ENCODE measurements around the gene MAML2. TPM values are rescaled to one million over a fixed set of nuclear protein-coding genes. Genes with fewer than 3 reads are reported as not detected.
A peak's percentile ranks its signal among the peaks of the same experiment; 100 is the strongest.

MAML2 gene
- total and polyA plus RNA-seq, 10 donors: 2.7 to 43.4 (median 27.2) TPM

DNA sequence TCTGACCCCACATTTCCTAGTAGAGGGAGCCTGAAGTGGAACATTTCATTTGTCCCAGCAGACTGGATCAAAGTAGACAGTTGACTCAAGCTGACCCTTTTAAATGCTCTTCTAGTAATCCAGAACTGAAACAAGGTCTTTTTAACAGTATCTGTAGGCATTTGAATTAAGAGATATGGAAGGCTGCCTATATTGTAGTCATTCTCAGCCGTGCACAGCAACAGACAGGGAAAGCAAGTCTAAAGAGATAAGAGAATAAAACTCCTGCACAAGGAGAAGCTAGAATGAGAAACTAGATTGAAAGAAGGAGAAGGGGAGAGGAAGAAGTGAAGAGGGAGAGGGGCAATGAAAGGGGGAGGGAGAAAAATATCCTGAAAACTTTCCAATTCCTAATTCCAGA lies 238.5 kb downstream of the MAML2 start:
- intact Hi-C loops (cut with DNase I; ENCODE audit: low total_unique reads): no loop called here
- H3K27ac ChIP-seq: peak overlapping the region in 1 of 8 donors; percentile 25
- H3K4me1 ChIP-seq: peaks cover 0 to 18% (median 11%) of the 10 kb centered on the region in 6 donors
- H3K9me3 ChIP-seq: no peaks in the 10 kb centered on the region
- 66 to 82% (median 70%) methylated on average over 1 of the region's 1 CpG for WGBS, 5 donors
- no peaks in the 10 kb centered on the region for H3K27me3 ChIP-seq (replicated peaks in 1 of 7)
- TF ChIP-seq, protein P1, sequence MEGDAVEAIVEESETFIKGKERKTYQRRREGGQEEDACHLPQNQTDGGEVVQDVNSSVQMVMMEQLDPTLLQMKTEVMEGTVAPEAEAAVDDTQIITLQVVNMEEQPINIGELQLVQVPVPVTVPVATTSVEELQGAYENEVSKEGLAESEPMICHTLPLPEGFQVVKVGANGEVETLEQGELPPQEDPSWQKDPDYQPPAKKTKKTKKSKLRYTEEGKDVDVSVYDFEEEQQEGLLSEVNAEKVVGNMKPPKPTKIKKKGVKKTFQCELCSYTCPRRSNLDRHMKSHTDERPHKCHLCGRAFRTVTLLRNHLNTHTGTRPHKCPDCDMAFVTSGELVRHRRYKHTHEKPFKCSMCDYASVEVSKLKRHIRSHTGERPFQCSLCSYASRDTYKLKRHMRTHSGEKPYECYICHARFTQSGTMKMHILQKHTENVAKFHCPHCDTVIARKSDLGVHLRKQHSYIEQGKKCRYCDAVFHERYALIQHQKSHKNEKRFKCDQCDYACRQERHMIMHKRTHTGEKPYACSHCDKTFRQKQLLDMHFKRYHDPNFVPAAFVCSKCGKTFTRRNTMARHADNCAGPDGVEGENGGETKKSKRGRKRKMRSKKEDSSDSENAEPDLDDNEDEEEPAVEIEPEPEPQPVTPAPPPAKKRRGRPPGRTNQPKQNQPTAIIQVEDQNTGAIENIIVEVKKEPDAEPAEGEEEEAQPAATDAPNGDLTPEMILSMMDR (IDR thresholded peaks at IDR 0.05 in 8 of 11, conservative IDR thresholded peaks at IDR 0.05 in 3 of 11): no peak
- TF ChIP-seq POLR2AphosphoS5 (IDR thresholded peaks at IDR 0.05): no peak
- H3K36me3 ChIP-seq: no peaks in the 10 kb centered on the region
- H3K4me3 ChIP-seq: no peak overlapping the region
- DNase-seq: no peak

- intact Hi-C loops (cut with DNase I; ENCODE audit: low total_unique reads): no loop called here
- Histone ChIP-seq H3K36me3 (no peaks in the 10 kb centered on the region), H3K4me1 (peaks cover 0 to 21% (median 12%) of the 10 kb centered on the region in 6 donors), H3K4me3 (no peak overlapping the region), H3K9me3 (no peaks in the 10 kb centered on the region), H3K27ac (peak overlapping the region in 1 of 8 donors; percentile 5), H3K27me3 (replicated peaks in 1 of 7) (no peaks in the 10 kb centered on the region)
- 82 to 89% (median 84%) methylated on average over 6 of the region's 6 CpGs for WGBS, 5 donors
- no peak for DNase-seq
- TF ChIP-seq, protein P1 (IDR thresholded peaks at IDR 0.05 in 8 of 11, conservative IDR thresholded peaks at IDR 0.05 in 3 of 11): no peak
These were observed 239.3 kb downstream of the MAML2 start for GRCh38 chr11:96103721-96104120.

- TF ChIP-seq POLR2A (IDR thresholded peaks at IDR 0.05) (no peak), POLR2AphosphoS5 (IDR thresholded peaks at IDR 0.05) (no peak)
- TF ChIP-seq, protein P1 (IDR thresholded peaks at IDR 0.05 in 8 of 11, conservative IDR thresholded peaks at IDR 0.05 in 3 of 11): no peak
- H3K27me3 ChIP-seq (replicated peaks in 1 of 7): no peaks in the 10 kb centered on the region
- no peak for DNase-seq
- WGBS, 5 donors: 89 to 100% (median 97%) methylated on average over 1 of the region's 1 CpG
- no peak overlapping the region for H3K4me3 ChIP-seq
- H3K4me1 ChIP-seq: peaks cover 0 to 27% (median 13%) of the 10 kb centered on the region in 6 donors
- no peaks in the 10 kb centered on the region for H3K9me3 ChIP-seq
- peak overlapping the region in 2 of 8 donors; percentile 5 to 9 for H3K27ac ChIP-seq
- intact Hi-C loops (cut with DNase I; ENCODE audit: low total_unique reads): no loop called here
- no peaks in the 10 kb centered on the region for H3K36me3 ChIP-seq
These were observed 239.9 kb downstream of the MAML2 start for GRCh38 chr11:96103102-96103501.

GRCh38 chr11:96102664-96103078 lies 240.3 kb downstream of the MAML2 start:
- no peak for DNase-seq
- H3K9me3 ChIP-seq: no peaks in the 10 kb centered on the region
- H3K4me3 ChIP-seq: no peak overlapping the region
- WGBS, 5 donors: 74 to 87% (median 82%) methylated on average over 2 of the region's 2 CpGs
- intact Hi-C loops (cut with DNase I; ENCODE audit: low total_unique reads): no loop called here
- no peaks in the 10 kb centered on the region for H3K36me3 ChIP-seq
- peaks cover 0 to 31% (median 13%) of the 10 kb centered on the region in 6 donors for H3K4me1 ChIP-seq
- TF ChIP-seq POLR2AphosphoS5 (IDR thresholded peaks at IDR 0.05) (no peak), POLR2A (IDR thresholded peaks at IDR 0.05) (no peak)
- TF ChIP-seq, protein P1 (IDR thresholded peaks at IDR 0.05 in 8 of 11, conservative IDR thresholded peaks at IDR 0.05 in 3 of 11): no peak
- H3K27ac ChIP-seq: no peak overlapping the region
- no peaks in the 10 kb centered on the region for H3K27me3 ChIP-seq (replicated peaks in 1 of 7)

Data from spleen (tissue), 11 donors.